Measurements from ENCODE around the gene TAAR2.

DNA sequence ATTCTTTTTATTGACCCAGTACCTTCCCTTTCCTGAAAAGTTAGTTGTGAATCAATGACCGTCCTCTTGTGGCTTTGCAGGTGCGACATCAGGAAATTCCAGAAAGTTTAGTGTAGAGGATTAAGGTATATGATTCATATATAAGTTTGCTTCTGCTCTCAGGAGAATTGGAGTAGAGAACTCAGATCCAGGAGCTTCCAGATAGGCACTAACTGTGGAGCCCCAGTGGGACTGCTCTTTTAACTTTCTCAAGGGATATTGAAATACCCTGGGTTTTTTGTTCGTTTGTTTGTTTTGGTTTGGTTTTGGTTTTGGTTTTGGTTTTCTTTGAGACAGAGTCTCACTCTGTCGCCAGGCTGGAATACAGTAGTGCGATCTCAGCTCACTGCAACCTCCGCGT, 9.5 kb downstream of the TAAR2 start:
- TF ChIP-seq POLR2A (IDR thresholded peaks at IDR 0.05): no peak
- TF ChIP-seq, protein P1, sequence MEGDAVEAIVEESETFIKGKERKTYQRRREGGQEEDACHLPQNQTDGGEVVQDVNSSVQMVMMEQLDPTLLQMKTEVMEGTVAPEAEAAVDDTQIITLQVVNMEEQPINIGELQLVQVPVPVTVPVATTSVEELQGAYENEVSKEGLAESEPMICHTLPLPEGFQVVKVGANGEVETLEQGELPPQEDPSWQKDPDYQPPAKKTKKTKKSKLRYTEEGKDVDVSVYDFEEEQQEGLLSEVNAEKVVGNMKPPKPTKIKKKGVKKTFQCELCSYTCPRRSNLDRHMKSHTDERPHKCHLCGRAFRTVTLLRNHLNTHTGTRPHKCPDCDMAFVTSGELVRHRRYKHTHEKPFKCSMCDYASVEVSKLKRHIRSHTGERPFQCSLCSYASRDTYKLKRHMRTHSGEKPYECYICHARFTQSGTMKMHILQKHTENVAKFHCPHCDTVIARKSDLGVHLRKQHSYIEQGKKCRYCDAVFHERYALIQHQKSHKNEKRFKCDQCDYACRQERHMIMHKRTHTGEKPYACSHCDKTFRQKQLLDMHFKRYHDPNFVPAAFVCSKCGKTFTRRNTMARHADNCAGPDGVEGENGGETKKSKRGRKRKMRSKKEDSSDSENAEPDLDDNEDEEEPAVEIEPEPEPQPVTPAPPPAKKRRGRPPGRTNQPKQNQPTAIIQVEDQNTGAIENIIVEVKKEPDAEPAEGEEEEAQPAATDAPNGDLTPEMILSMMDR (IDR thresholded peaks at IDR 0.05): no peak

Measured in adrenal gland (tissue), 5 donors.